ENCODE measurements around the gene PMS1. TPM values are rescaled to one million over a fixed set of nuclear protein-coding genes. Genes with fewer than 3 reads are reported as not detected.

PMS1 gene
- total and polyA plus RNA-seq, 2 donors (not counting 3 experiments of a cell fraction or from before 2014, with no cell fraction given) = 6.6 to 27.8 TPM

GRCh38 chr2:189841019-189841418 is 56.8 kb downstream of the PMS1 start:
- Histone ChIP-seq H2AFZ (ENCODE audit: low read depth, low read length) (no peak overlapping the region), H3K9ac (replicated peaks; ENCODE audit: extremely low read depth, insufficient read depth, low read length) (no peak overlapping the region), H3K36me3 (ENCODE audit: control insufficient read depth in 2 of 2, extremely low read depth in 1 of 2, insufficient read depth in 2 of 2, low read length in 2 of 2) (no peaks in the 10 kb centered on the region), H4K20me1 (replicated peaks; ENCODE audit: control insufficient read depth, extremely low read depth, insufficient read depth, low read length) (no peaks in the 10 kb centered on the region), H3K9me3 (replicated peaks; ENCODE audit: control insufficient read depth, insufficient read depth, low read length) (no peaks in the 10 kb centered on the region), H3K27ac (ENCODE audit: insufficient read depth, low read depth, low read length) (no peak overlapping the region), H3K9me1 (replicated peaks; ENCODE audit: control insufficient read depth, extremely low read depth, insufficient read depth, low read length) (no peaks in the 10 kb centered on the region), H3K27me3 (ENCODE audit: control insufficient read depth in 2 of 2, insufficient read depth in 2 of 2, low read length in 2 of 2) (no peaks in the 10 kb centered on the region), H3K4me3 (replicated peaks in 1 of 3; ENCODE audit: insufficient read depth in 1 of 3, low read depth in 1 of 3, low read length in 3 of 3) (no peak overlapping the region), H3K79me2 (ENCODE audit: control insufficient read depth, insufficient read depth, low read length) (no peaks in the 10 kb centered on the region), H3K4me1 (ENCODE audit: control insufficient read depth, extremely low read depth, insufficient read depth, low read length) (no peaks in the 10 kb centered on the region), H3K4me2 (ENCODE audit: insufficient read depth, low read length) (no peak overlapping the region)
- BruUV-seq (replicated peaks) = no TSS peak
- DNase-seq (ENCODE audit: low read depth, low spot score) (no peak), FAIRE-seq (no peak)
- no peak for TF ChIP-seq FOS (IDR thresholded peaks at IDR 0.05; ENCODE audit: borderline replicate concordance, insufficient read depth, low read length)
- no peak for TF ChIP-seq MYC (IDR thresholded peaks at IDR 0.05; ENCODE audit: low read depth, low read length)
- no peak for TF ChIP-seq JUN (IDR thresholded peaks at IDR 0.05; ENCODE audit: borderline replicate concordance, insufficient read depth, insufficient read length, low read depth)
- TF ChIP-seq CTCF (IDR thresholded peaks at IDR 0.05; ENCODE audit: extremely low read depth in 1 of 2, insufficient read depth in 1 of 2, low read depth in 1 of 2, low read length in 2 of 2) = no peak
- TF ChIP-seq POLR2AphosphoS5 (IDR thresholded peaks at IDR 0.05; ENCODE audit: insufficient read depth, low read depth, low read length) = no peak
- no peak for TF ChIP-seq MAX (IDR thresholded peaks at IDR 0.05; ENCODE audit: insufficient read depth, insufficient read length)
- TF ChIP-seq EZH2 (IDR thresholded peaks at IDR 0.05; ENCODE audit: borderline replicate concordance, low read depth, low read length, severe bottlenecking) = no peak
- TF ChIP-seq POLR2A (IDR thresholded peaks at IDR 0.05; ENCODE audit: low read depth, low read length) = no peak
- TF ChIP-seq GATA2 (IDR thresholded peaks at IDR 0.05; ENCODE audit: insufficient read depth, insufficient read length, low read depth, low read length) = no peak
- ChIA-PET CTCF (interaction anchor here (1.6 kb wide), 1 partner anchor 9 kb away, joined by 3 read pairs; no protein-coding TSS in a partner anchor), POLR2A (no interaction called here)
- dilution Hi-C loops (cut with MboI; ENCODE audit: extremely low pct_ligation_motif_present, low sequenced_read_pairs) (no loop called here), intact Hi-C loops (cut with micrococcal nuclease) (no loop called here)

All from endothelial cell of umbilical vein (primary cell).